Caco-2 (cell line): ENCODE results near the gene AGO3. TPM values are rescaled to one million over a fixed set of nuclear protein-coding genes. Genes with fewer than 3 reads are reported as not detected.

Experiments
- BruUV-seq: library from RNA; stranded (reverse); fragments of 400-500 nt; replicated peaks from 2 replicates; lab custom pipeline; 2021; lab: Mats Ljungman, UMichigan
- CTCF ChIA-PET: fragments of 300-600 bp; sonication (Branson Sonifier 250); formaldehyde crosslinking; loops from one replicate; lab custom pipeline; 2022; ENCODE audit warnings: antibody characterized with exemption; lab: Charles Lee
- POLR2A ChIA-PET: fragments of 300-600 bp; sonication (Branson Sonifier 250); formaldehyde crosslinking; loops from one replicate; lab custom pipeline; 2022; ENCODE audit warnings: antibody characterized with exemption; lab: Charles Lee
- DNase-seq, 2 experiments: peaks; one replicate each; pipeline versions ENCODE4 v3.0.0 to v3.0.0-alpha.2; 2020 to 2022
- H3K27me3 ChIP-seq: replicated peaks from 2 replicates; pipeline ENCODE4 v1.6.0; 2011; ENCODE audit warnings: low read length; ENCODE audit not compliant: control insufficient read depth, insufficient read depth
- H3K36me3 ChIP-seq: 2 replicates; pipeline ENCODE4 v1.5.1; 2011; ENCODE audit warnings: low read length; ENCODE audit not compliant: control insufficient read depth, insufficient read depth
- H3K4me1 ChIP-seq: fragments of 250-450 bp; sonication (Bioruptor Pico); 2 replicates; pipeline ENCODE4 v1.5.1; 2020; ENCODE audit warnings: mild to moderate bottlenecking
- H3K4me3 ChIP-seq: 2 replicates; pipeline ENCODE4 v1.5.1; 2011; ENCODE audit warnings: low read depth, mild to moderate bottlenecking, control low read depth, low read length
- H3K9me3 ChIP-seq: fragments of 250-450 bp; sonication (Bioruptor Pico); 2 replicates; pipeline ENCODE4 v1.5.1; 2020; ENCODE audit warnings: mild to moderate bottlenecking, moderate library complexity
- H3K27ac Mint-ChIP-seq: one replicate; pipeline ENCODE4 v1.8.0; 2022; ENCODE audit warnings: mixed read lengths; ENCODE audit not compliant: unreplicated experiment
- H3K27me3 Mint-ChIP-seq: one replicate; pipeline ENCODE4 v1.8.0; 2022; ENCODE audit warnings: mixed read lengths; ENCODE audit not compliant: insufficient read depth, unreplicated experiment
- H3K36me3 Mint-ChIP-seq: one replicate; pipeline ENCODE4 v1.8.0; 2022; ENCODE audit warnings: mild to moderate bottlenecking, mixed read lengths; ENCODE audit not compliant: insufficient read depth, unreplicated experiment
- H3K4me1 Mint-ChIP-seq: one replicate; pipeline ENCODE4 v1.8.0; 2022; ENCODE audit warnings: low read depth, mixed read lengths; ENCODE audit not compliant: unreplicated experiment
- H3K4me3 Mint-ChIP-seq: one replicate; pipeline ENCODE4 v1.8.0; 2022; ENCODE audit warnings: mild to moderate bottlenecking, moderate library complexity, mixed read lengths; ENCODE audit not compliant: unreplicated experiment
- H3K9me3 Mint-ChIP-seq: one replicate; pipeline ENCODE4 v1.8.0; 2022; ENCODE audit warnings: mixed read lengths; ENCODE audit not compliant: unreplicated experiment
- CTCF ChIP-seq, 2 experiments: fragments of 200-600 bp in 1 of 2; IDR thresholded peaks; 1 replicate in 1 of 2; 2 replicates in 1 of 2; pipeline versions ENCODE4 v1.5.1 to v1.8.0; 2011 to 2022; ENCODE audit warnings: antibody characterized with exemption in 1 of 2, control low read depth in 1 of 2, inconsistent platforms in 1 of 2, low read depth in 1 of 2, low read length in 1 of 2, mild to moderate bottlenecking in 1 of 2, moderate library complexity in 1 of 2; ENCODE audit not compliant: insufficient read depth in 1 of 2, severe bottlenecking in 1 of 2, unreplicated experiment in 1 of 2
- intact Hi-C: fragments of 100-400 bp; cut with micrococcal nuclease; formaldehyde crosslinking; loops from one replicate; pipeline ENCODE4 v1.10.0; 2022; ENCODE audit not compliant: unreplicated experiment
- total RNA-seq: library from RNA; stranded (reverse); gene quantifications from 2 replicates; pipeline ENCODE4 v1.2.3, GENCODE V29; 2022

AGO3 gene
- total RNA-seq, 1 experiment from 2014 or later: 18.1 TPM

GRCh38 chr1:36070349-36070748 lies 139.4 kb downstream of the AGO3 start:
- DNase-seq: no peak
- Mint-ChIP-seq H3K27me3 (no peaks in the 10 kb centered on the region), H3K4me3 (no peak overlapping the region), H3K9me3 (no peaks in the 10 kb centered on the region), H3K36me3 (no peaks in the 10 kb centered on the region), H3K27ac (no peak overlapping the region), H3K4me1 (no peaks in the 10 kb centered on the region)
- POLR2A ChIA-PET: no interaction called here
- Histone ChIP-seq H3K27me3 (no peaks in the 10 kb centered on the region), H3K36me3 (no peaks in the 10 kb centered on the region), H3K4me3 (no peak overlapping the region), H3K9me3 (no peaks in the 10 kb centered on the region), H3K4me1 (0 out of 2 replicates have a peak, but pooled peaks cover 4% of the 10 kb centered on the region)
- CTCF ChIA-PET: no interaction called here
- no TSS peak for BruUV-seq
- intact Hi-C loops: no loop called here
- TF ChIP-seq CTCF (IDR thresholded peaks at IDR 0.05; ENCODE audit: insufficient read depth in 1 of 2, low read depth in 1 of 2, low read length in 1 of 2, severe bottlenecking in 1 of 2, unreplicated experiment in 1 of 2): no peak

- TF ChIP-seq CTCF (IDR thresholded peaks at IDR 0.05; ENCODE audit: insufficient read depth in 1 of 2, low read depth in 1 of 2, low read length in 1 of 2, severe bottlenecking in 1 of 2, unreplicated experiment in 1 of 2): no peak
- no TSS peak for BruUV-seq
- ChIA-PET CTCF (no interaction called here), POLR2A (no interaction called here)
- DNase-seq: no peak
- Mint-ChIP-seq H3K36me3 (peaks cover 3% of the 10 kb centered on the region), H3K27ac (no peak overlapping the region), H3K4me3 (no peak overlapping the region), H3K4me1 (no peaks in the 10 kb centered on the region), H3K27me3 (no peaks in the 10 kb centered on the region), H3K9me3 (no peaks in the 10 kb centered on the region)
- 0 out of 2 replicates have a peak, but pooled peaks cover 6% of the 10 kb centered on the region for H3K4me1 ChIP-seq
- H3K36me3 ChIP-seq: no peaks in the 10 kb centered on the region
- no peaks in the 10 kb centered on the region for H3K27me3 ChIP-seq
- intact Hi-C loops: no loop called here
- no peaks in the 10 kb centered on the region for H3K9me3 ChIP-seq
- H3K4me3 ChIP-seq: no peak overlapping the region
These were observed 146.2 kb downstream of the AGO3 start for GRCh38 chr1:36076979-36077573.

- Histone ChIP-seq H3K4me3 (no peak overlapping the region), H3K9me3 (no peaks in the 10 kb centered on the region), H3K4me1 (0 out of 2 replicates have a peak, but pooled peaks cover 6% of the 10 kb centered on the region), H3K36me3 (no peaks in the 10 kb centered on the region), H3K27me3 (no peaks in the 10 kb centered on the region)
- POLR2A ChIA-PET: no interaction called here
- Mint-ChIP-seq H3K27me3 (no peaks in the 10 kb centered on the region), H3K27ac (no peak overlapping the region), H3K4me1 (no peaks in the 10 kb centered on the region), H3K36me3 (peaks cover 5% of the 10 kb centered on the region), H3K9me3 (no peaks in the 10 kb centered on the region), H3K4me3 (no peak overlapping the region)
- BruUV-seq: no TSS peak
- TF ChIP-seq CTCF (IDR thresholded peaks at IDR 0.05; ENCODE audit: insufficient read depth in 1 of 2, low read depth in 1 of 2, low read length in 1 of 2, severe bottlenecking in 1 of 2, unreplicated experiment in 1 of 2): no peak
- no peak for DNase-seq
- CTCF ChIA-PET: no interaction called here
- intact Hi-C loops: no loop called here
These were observed 149.3 kb downstream of the AGO3 start for GRCh38 chr1:36080236-36080635.
